Epithelial cell of proximal tubule (primary cell): ENCODE measurements around the gene TADA1. TPM values are rescaled to one million over a fixed set of nuclear protein-coding genes. Genes with fewer than 3 reads are reported as not detected.
"Not testable (repeated sequence)": the region's sequence is repeated elsewhere in the genome, so short reads cannot be mapped to it uniquely, and the experiment has no call there.

Source experiments
- DNase-seq: peaks from one replicate; pipeline ENCODE4 v3.0.0-alpha.2; 2011; ENCODE audit warnings: low read depth
- H3K4me3 ChIP-seq: 2 replicates; pipeline ENCODE4 v1.5.1; 2011; ENCODE audit warnings: low read depth, mild to moderate bottlenecking, low read length
- total RNA-seq: library from RNA; depleted of rRNA; stranded (reverse); fragments of >200 nt; gene quantifications from 2 replicates; pipeline ENCODE4 v1.2.3, GENCODE V29; 2015
- TF ChIP-seq, protein P1 (sequence below): conservative IDR thresholded peaks from 2 replicates; pipeline ENCODE4 v1.5.1; 2012; ENCODE audit warnings: low read depth, mild to moderate bottlenecking, low read length

Gene TADA1
- total RNA-seq, 1 donor from 2014 or later: 21.1 TPM

DNA sequence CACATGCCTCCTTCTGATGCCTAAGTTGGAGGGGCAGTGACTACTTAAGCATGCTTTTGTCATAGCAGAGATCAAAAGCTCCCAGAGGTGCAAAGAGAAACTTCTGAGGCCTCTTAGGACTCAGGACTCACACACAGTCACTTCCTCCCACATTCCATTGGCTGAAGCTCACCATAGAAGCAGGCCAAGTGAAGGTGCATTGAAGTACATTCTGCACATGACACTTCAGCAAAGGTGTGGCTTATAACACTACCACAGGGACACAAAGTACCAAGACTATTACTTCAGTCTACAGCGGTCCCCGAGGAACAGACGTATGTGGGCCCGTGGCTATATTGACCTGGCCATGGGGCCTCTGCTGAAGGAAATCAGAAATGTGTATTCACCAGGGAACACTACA lies 39.3 kb downstream of the TADA1 start:
- no peak for DNase-seq
- no peak overlapping the region for H3K4me3 ChIP-seq
- TF ChIP-seq, protein P1, sequence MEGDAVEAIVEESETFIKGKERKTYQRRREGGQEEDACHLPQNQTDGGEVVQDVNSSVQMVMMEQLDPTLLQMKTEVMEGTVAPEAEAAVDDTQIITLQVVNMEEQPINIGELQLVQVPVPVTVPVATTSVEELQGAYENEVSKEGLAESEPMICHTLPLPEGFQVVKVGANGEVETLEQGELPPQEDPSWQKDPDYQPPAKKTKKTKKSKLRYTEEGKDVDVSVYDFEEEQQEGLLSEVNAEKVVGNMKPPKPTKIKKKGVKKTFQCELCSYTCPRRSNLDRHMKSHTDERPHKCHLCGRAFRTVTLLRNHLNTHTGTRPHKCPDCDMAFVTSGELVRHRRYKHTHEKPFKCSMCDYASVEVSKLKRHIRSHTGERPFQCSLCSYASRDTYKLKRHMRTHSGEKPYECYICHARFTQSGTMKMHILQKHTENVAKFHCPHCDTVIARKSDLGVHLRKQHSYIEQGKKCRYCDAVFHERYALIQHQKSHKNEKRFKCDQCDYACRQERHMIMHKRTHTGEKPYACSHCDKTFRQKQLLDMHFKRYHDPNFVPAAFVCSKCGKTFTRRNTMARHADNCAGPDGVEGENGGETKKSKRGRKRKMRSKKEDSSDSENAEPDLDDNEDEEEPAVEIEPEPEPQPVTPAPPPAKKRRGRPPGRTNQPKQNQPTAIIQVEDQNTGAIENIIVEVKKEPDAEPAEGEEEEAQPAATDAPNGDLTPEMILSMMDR: no peak

DNA sequence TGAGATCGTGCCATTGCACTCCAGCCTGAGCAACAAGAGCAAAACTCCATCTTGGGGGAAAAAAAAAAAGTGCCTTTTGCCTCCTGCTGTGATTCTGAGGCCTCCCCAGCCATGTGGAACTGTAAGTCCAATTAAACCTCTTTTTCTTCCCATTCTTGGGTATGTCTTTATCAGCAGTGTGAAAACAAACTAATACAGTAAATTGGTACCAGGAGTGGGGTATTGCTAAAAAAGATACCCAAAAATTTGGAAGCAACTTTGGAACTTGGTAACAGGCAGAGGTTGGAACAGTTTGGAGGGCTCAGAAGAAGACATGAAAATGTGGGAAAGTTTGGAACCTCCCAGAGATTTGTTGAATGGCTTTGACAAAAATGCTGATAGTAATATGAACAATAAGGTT lies 46.3 kb downstream of the TADA1 start:
- not testable (repeated sequence) for H3K4me3 ChIP-seq, DNase-seq

DNA sequence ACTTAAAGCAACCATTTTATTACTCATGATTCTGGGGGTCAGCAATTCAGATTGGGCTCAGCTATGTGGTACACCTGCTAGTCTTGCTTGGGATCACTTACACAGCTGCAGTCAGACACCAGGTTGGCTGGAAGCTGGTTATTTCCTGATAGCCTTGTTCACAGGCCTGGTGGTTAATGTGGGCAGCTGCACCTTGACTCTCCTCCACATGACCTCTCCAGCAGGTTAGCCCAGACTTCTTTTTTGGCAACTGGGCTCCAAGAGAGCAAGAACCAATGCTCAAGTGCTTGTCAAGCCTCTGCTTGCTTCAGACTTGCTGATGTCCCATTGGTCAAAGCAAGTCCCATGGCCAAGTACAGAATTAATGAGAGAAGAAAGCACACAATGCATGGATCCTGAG lies 48.6 kb downstream of the TADA1 start:
- no peak overlapping the region for H3K4me3 ChIP-seq
- no peak for DNase-seq
- TF ChIP-seq, protein P1: no peak

DNA sequence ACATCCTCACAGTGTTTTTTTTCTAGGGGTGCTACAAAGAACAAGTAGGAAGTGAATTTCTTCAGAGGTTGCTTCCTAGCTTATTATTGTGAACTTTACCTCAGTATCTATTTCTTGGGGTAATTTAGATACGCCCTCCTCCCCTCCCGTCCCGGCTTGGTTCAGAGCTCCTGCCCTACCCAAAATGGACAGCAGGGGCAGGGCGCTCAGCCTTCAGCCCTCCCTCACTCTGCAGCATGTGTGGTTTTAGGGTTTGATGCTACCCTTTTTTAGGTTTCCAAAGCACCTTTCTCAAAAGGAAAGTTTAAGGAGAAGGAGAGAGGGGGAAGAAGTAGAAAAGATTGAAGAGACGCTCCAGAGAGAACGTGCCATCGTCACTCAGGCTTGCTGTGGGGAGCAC lies 53.7 kb downstream of the TADA1 start:
- H3K4me3 ChIP-seq: no peak overlapping the region
- DNase-seq: no peak
- TF ChIP-seq, protein P1: no peak

DNA sequence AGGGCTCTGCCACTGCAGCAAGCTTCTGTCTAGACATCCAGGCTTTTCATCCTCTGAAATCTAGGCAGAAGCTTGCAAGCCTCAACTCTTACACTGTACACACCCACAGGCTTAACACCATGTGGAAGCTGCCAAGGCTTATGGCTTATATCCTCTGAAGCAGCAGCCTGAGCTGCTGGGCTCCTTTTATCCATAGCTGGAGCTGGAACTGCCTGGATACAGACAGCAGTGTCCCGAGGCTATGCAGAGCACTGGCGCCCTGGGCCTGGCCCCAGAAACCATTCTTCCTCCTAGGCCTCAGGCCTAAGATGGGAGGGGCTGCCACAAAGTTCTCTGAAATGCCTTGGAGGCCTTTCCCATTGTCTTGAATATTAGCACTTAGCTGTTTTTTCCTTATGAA lies 56.1 kb downstream of the TADA1 start:
- no peak for DNase-seq
- H3K4me3 ChIP-seq: no peak overlapping the region
- TF ChIP-seq, protein P1: no peak

DNA sequence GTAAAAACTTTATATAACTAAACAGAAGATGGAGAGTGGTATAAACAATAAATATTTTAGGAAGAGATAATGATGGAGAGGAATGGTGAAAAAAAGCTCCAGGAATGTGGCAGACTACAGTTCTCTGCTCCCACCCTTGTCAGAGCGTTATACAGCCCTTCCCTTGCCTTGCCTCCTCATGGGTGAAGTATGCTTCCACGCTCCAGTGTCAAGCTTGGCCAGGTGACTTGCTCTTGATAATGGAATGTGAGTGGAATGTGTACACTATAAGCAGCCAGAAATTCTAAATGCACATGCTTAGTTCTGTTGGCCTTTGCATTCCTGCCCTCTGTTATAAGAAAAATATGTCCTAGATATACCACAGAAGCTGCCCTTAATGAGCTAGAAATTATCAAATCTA lies 61.5 kb downstream of the TADA1 start:
- no peak overlapping the region for H3K4me3 ChIP-seq
- TF ChIP-seq, protein P1: no peak
- DNase-seq: peak; percentile 27

DNA sequence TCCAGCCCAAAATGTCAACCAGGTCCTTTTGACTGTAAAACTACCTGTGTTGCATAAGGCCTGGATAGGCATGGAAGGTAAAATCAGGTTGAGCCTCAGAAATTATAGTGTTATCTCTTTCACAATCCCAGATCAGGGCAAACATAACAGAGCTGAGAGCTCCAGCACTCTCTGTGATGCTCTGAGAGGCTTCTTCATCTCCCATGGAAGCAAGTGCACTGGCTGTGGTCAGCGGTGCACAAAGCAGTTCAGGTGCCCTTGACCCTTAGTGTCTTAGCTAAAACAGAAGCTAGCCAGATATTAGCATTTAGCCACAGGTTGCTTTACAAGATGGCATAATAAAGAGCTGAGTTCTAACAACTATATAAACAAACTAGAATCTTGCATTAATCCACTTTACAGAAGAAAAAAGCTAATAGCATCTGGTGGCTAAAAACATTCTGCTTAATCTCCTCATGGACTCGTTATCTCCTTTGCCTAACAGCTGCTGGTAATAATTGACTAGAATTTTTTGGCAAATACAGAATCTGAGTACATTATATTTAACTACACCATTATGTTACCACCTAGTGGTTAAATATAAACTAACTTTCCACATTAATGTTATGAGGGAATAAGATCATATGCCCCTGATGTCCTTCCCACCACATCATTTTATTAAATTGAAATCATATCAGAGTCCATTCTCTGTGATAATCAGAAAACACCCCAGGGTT lies 62.4 kb downstream of the TADA1 start:
- TF ChIP-seq, protein P1: no peak
- H3K4me3 ChIP-seq: no peak overlapping the region
- DNase-seq: no peak
